Left colon (tissue), 2 donors: Measurements from ENCODE around the gene QRICH1. TPM values are rescaled to one million over a fixed set of nuclear protein-coding genes. Genes with fewer than 3 reads are reported as not detected.

ENCODE experiments used
- ATAC-seq: fragments of 200-7000 bp; cut with Tn5 transposase; one replicate; pipeline ENCODE4 v1.9.1; 2020; ENCODE audit warnings: mild to moderate bottlenecking, moderate library complexity
- DNase-seq, 2 donors: peaks; one replicate each; pipeline ENCODE4 v3.0.0-alpha.2; 2020
- intact Hi-C, 2 donors: fragments of 100-400 bp; cut with DNase I in 1 of 2; cut with micrococcal nuclease in 1 of 2; formaldehyde crosslinking; loops; one replicate each; pipeline versions ENCODE4 v1.11.2 to v1.14.0; 2022; cut with DNase I, micrococcal nuclease
- total RNA-seq, 2 donors: library from RNA; stranded (reverse); fragmentation: NEBNext Ultra II Directional; extraction: Animal tissue kit (Norgen Biotek cat#: 25700); gene quantifications; one replicate each; pipeline ENCODE4 v1.2.1, GENCODE V29; 2021
- donor health status: DM: no; HTN: no; CAD: no.
- donor health status: DM: yes; HTN: yes; CAD: no.

The QRICH1 gene
- total RNA-seq, 2 donors from 2014 or later = 73.5 to 83.6 TPM

GRCh38 chr3:49076116-49076515 is 17.8 kb downstream of the QRICH1 start:
- ATAC-seq (no peak), DNase-seq (no peak)
- intact Hi-C loops = no loop called here

GRCh38 chr3:49058011-49058410 is 35.9 kb downstream of the QRICH1 start:
- ATAC-seq (no peak), DNase-seq (no peak)
- intact Hi-C loops = no loop called here

DNA sequence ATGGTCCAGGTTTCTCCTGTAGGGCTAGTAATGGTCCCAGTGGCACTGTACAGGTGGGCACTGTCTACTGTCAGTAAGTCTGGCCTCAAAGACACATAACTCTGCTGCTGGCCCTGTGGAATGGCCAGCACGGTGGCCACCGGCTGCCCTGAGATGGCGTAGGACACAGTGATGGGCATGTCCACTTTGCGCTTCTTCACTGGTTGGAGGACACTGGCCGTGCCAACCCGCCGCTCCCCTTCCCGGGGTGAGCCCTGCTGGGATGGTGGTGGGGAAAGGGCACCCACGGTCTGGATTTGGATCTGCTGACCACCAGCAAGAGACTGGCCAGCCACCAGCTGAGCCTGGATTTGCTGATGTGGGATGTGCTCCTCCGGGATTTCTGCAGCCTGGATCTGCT is 36.6 kb downstream of the QRICH1 start:
- DNase-seq (no peak), ATAC-seq (no peak)
- intact Hi-C loops = no loop called here

- intact Hi-C loops = no loop called here
- DNase-seq (no peak), ATAC-seq (no peak)
Measured at GRCh38 chr3:49054344-49054862, 39.5 kb downstream of the QRICH1 start.

DNA sequence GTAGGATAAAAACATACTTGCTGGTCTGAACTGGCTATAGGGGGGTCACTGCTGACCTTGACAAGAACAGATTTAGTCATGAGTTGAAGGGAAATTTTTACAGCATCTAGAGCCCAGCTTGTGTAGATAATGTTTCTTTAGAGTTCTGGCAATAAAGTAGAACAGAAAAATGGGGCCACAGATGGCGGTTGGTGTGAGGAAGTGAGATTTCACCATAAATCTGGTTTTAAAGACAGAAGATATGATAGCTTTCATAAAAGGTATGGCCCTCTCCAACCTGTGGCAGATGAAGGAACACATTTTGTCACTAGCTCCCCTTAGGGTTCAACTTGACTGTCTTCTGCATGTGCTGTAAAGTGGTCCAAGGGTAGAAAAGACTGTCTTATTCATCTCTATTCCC is 40.3 kb downstream of the QRICH1 start:
- DNase-seq (no peak), ATAC-seq (no peak)
- intact Hi-C loops = no loop called here

DNA sequence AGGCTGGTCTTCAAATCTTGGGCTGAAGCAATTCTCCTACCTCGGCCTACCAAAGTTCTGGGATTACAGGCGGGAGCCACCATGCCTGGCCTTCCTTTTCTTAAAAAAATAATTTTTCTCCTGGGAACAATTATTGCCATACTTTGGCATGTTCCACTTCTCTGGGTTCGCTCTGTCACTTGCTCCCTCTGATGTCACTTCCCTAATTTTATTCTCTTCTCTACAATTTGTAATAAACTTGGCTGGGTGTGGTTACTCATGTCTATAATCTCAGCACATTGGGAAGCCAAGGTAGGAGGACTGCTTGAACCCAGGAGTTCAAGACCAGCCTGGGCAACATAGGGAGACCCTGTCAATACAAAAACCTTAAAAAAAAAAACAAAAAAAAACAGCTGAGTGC is 58.6 kb downstream of the QRICH1 start:
- ATAC-seq (no peak), DNase-seq (no peak)
- intact Hi-C loops = no loop called here

- ATAC-seq (no peak), DNase-seq (no peak)
- intact Hi-C loops = no loop called here
Measured at GRCh38 chr3:49034650-49035049, 59.2 kb downstream of the QRICH1 start.

DNA sequence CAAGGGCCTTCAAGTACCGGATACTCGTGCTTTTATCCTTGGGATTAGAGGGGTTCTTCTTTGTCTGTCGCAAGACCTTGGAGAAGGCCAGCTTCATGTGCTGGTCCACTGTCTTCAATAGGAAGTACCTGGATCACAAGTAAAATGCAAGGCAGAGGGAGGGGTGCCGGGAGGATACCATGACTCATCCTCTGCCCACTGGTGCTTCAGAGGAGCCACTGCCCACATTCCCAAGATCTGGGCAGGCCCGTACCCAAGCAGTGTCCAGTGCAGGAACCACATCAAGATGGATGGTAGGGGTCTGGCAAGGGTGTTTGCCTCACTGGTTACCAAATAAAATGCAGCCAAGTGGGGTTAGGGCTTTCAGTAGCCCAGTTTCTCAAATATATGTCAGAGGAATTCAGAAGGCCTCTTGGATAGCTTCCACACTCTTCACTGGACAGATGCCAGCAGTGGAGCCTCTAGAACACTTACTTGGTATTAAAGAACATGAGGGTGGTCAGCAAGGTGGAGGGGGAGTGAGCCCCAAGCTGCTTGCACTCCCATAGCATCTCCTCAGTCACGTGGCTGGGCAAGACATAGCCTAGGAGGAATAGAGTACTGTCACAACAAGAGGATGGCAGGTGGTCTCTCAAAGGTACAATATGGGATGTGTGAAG is 61.1 kb downstream of the QRICH1 start:
- DNase-seq (no peak), ATAC-seq (no peak)
- intact Hi-C loops = no loop called here

DNA sequence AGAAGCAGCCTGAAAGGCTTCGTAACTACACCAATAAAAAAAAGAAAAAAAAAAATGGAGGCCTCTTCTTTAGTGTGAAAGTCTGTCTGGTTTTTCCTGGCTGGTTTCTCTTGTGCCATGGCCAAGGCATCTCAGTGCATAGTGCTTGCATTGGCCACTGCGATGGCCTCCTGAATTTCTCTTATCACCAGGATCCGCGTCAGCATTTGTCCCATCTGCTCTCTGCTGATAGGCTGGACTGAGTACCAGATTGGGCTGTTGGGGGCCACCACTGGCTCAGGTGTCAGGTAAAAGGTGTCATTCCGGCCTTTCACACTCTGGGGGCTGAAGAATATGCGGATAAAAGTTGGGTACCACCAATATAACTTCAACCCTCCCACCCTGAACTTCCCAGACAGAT is 63.5 kb downstream of the QRICH1 start:
- intact Hi-C loops = no loop called here
- ATAC-seq (no peak), DNase-seq (no peak)

DNA sequence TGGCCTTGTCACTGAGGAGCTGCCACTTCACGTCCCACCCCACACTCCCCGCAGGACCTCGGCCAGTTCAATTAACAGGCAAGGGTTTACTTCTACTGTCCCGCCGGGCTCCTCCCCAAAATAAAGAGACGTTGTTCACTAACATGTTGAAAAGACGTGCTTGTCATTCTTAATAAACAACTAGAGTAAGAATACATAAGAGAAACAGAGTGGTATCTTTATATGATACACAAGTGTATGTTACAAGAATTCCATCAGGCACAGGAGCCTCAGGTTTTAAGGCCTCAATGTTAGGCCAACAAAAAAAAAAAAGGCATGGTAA is 64.3 kb downstream of the QRICH1 start:
- DNase-seq (no peak), ATAC-seq (no peak)
- intact Hi-C loops = no loop called here

GRCh38 chr3:49028673-49029562 is 65.0 kb downstream of the QRICH1 start, which contains the start of gene IMPDH2:
Gene IMPDH2, minus strand, starts transcription at chr3:49029398. Its CDS starts 48 bp downstream, at chr3:49029350.
- intact Hi-C loops = no loop called here

DNA sequence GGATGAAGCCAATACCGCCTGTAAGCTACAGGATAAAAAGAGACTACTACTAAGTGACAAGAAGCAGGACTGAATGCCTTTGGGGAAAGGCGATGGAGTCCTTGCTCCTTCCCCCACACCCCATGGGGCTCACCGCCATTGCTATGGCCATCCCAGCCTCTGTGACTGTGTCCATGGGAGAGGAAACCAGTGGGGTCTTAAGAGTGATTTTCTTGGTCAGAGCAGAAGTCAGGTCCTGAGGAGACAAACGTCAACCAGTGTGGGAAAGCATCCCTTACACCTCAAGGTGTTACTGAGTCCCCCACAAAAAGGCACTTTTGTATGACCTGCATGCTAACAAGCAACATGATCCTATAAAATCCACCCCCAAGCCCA is 65.6 kb downstream of the QRICH1 start:
- intact Hi-C loops = no loop called here
- no peak for DNase-seq
- no peak for ATAC-seq

More at GRCh38 chr3:49028673-49029562, 65.0 kb downstream of the QRICH1 start, which contains the start of gene IMPDH2:
- DNase-seq = peak; percentile 90 to 96
- ATAC-seq = peak; percentile 93

DNA sequence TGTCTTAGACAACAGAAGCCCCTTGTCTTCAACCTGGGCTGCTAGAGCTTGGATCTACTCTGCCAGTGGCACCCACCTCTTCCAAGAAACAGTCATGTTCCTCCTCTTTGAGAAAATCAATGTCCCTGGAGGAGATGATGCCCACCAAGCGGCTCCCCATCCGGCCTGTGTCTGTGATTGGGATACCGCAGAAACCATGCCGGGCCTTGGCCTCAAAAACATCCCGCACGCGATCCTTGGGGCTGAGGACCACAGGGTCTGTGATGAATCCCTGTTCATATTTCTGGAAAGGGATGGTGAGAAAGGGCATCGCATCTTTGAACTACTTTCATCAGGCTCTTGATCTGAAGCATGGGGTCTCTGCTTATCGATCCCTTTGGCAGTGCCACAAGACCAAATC is 66.2 kb downstream of the QRICH1 start:
- DNase-seq (no peak), ATAC-seq (no peak)
- intact Hi-C loops = no loop called here

DNA sequence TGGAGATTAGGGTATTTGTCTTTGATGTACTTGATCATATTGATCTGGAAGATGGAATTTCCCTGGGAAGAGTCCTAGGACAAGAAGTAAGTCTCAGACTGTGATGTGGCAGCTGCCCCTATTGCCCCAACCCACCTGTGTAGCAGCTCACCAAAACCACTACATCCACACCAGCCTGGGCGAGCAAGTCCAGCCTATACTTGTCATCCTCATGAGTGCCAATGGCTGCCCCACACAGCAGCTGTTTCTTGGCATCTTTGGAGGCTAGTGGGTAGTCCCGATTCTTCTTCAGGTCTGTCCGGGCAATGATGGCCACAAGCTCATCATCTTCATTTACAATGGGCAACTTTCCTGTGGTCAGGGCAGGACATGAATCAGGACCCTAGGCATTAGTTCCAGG is 67.3 kb downstream of the QRICH1 start:
- no peak for DNase-seq
- no peak for ATAC-seq
- intact Hi-C loops = no loop called here

GRCh38 chr3:49025793-49026520 is 67.9 kb downstream of the QRICH1 start:
- intact Hi-C loops = no loop called here
- ATAC-seq = no peak
- no peak for DNase-seq

GRCh38 chr3:49025005-49025792 is 68.7 kb downstream of the QRICH1 start:
- no peak for ATAC-seq
- no peak for DNase-seq
- intact Hi-C loops = no loop called here

- intact Hi-C loops = no loop called here
- no peak for ATAC-seq
Measured at GRCh38 chr3:49024449-49024848, 69.4 kb downstream of the QRICH1 start.

GRCh38 chr3:49023775-49024174 is 70.1 kb downstream of the QRICH1 start:
- no peak for DNase-seq
- intact Hi-C loops = no loop called here
- no peak for ATAC-seq

More at GRCh38 chr3:49024449-49024848, 69.4 kb downstream of the QRICH1 start:
- no peak for DNase-seq

DNA sequence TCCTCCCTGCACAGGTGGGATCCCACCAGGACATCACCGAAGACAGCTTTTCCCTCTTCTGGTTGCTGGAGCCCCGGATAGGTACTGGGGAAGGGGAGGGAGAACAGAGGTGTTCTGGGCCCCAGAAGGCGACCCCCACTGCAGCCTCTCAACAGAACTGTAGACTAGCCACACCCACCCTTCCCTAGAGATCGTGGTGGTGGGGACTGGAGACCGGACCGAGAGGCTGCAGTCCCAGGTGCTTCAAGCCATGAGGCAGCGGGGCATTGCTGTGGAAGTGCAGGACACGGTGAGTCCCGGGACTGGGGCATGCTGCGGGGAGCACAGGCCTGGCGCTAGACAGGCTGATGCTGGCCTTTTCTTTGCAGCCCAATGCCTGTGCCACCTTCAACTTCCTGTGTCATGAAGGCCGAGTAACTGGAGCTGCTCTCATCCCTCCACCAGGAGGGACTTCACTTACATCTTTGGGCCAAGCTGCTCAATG is 71.1 kb downstream of the QRICH1 start:
- DNase-seq (peak in 1 of 2 donors; percentile 32), ATAC-seq (no peak)
- intact Hi-C loops = no loop called here
